DMS79 treated with DMSO at 0.1 percent for 48 hours (cell line): ENCODE data around the gene KRTAP3-1.
A peak's percentile ranks its signal among the peaks of the same experiment; 100 is the strongest.
"Not testable (repeated sequence)": the region's sequence is repeated elsewhere in the genome, so short reads cannot be mapped to it uniquely, and the experiment has no call there.

ENCODE experiments used
- DNase-seq: peaks from one replicate; lab custom pipeline; 2025; lab: John Stamatoyannopoulos, UW

KRTAP3-1 gene

GRCh38 chr17:41015454-41015853 lies 6.5 kb upstream of the KRTAP3-1 start:
- no peak for DNase-seq

GRCh38 chr17:41013606-41014005 lies 4.7 kb upstream of the KRTAP3-1 start:
- DNase-seq, result no peak

- DNase-seq, result no peak
Measured at GRCh38 chr17:41013181-41013580, 4.3 kb upstream of the KRTAP3-1 start.

- no peak for DNase-seq
Measured at GRCh38 chr17:41012326-41013120, 3.6 kb upstream of the KRTAP3-1 start.

- DNase-seq, result no peak
Measured at GRCh38 chr17:41010441-41010840, 1.5 kb upstream of the KRTAP3-1 start.

- DNase-seq, result no peak
Measured at GRCh38 chr17:41009936-41010335, 1.0 kb upstream of the KRTAP3-1 start.

GRCh38 chr17:41009301-41009760 lies 403 bp upstream of the KRTAP3-1 start:
- peak; percentile 30 for DNase-seq

GRCh38 chr17:41004397-41004796 lies 4.5 kb downstream of the KRTAP3-1 start:
- peak; percentile 53 for DNase-seq

- peak; percentile 61 for DNase-seq
Measured at GRCh38 chr17:41003926-41004325, 5.0 kb downstream of the KRTAP3-1 start.

- DNase-seq, result no peak
Measured at GRCh38 chr17:41002814-41003213, 6.1 kb downstream of the KRTAP3-1 start.

GRCh38 chr17:41001795-41002194 lies 7.1 kb downstream of the KRTAP3-1 start:
- no peak for DNase-seq

GRCh38 chr17:40999563-40999962 lies 9.4 kb downstream of the KRTAP3-1 start, which contains the start of gene KRTAP3-2:
Gene KRTAP3-2 (minus strand): TSS chr17:40999906. CDS start chr17:40999853, 53 bp downstream.
- not testable (repeated sequence) for DNase-seq

GRCh38 chr17:40997361-40997760 lies 11.6 kb downstream of the KRTAP3-1 start:
- DNase-seq, result no peak

GRCh38 chr17:40996829-40997228 lies 12.1 kb downstream of the KRTAP3-1 start:
- DNase-seq, result no peak

- DNase-seq, result no peak
Measured at GRCh38 chr17:40995116-40995515, 13.8 kb downstream of the KRTAP3-1 start.

GRCh38 chr17:40993839-40994238 lies 15.1 kb downstream of the KRTAP3-1 start, which contains the start of gene KRTAP3-3:
Gene KRTAP3-3 (minus strand): TSS chr17:40994164. CDS start chr17:40994097, 67 bp downstream.
- DNase-seq, result no peak

- no peak for DNase-seq
Measured at GRCh38 chr17:40993084-40993483, 15.8 kb downstream of the KRTAP3-1 start.

GRCh38 chr17:40992666-40993065 lies 16.3 kb downstream of the KRTAP3-1 start:
- DNase-seq, result no peak

- no peak for DNase-seq
Measured at GRCh38 chr17:40986920-40987319, 22.0 kb downstream of the KRTAP3-1 start.

GRCh38 chr17:40984226-40984625 lies 24.7 kb downstream of the KRTAP3-1 start, which contains the start of gene KRT40:
Gene KRT40 (minus strand): TSS chr17:40984326. CDS start chr17:40984273, 53 bp downstream.
- DNase-seq, result no peak

- DNase-seq, result no peak
Measured at GRCh38 chr17:40981115-40981514, 27.8 kb downstream of the KRTAP3-1 start.

- no peak for DNase-seq
Measured at GRCh38 chr17:40980596-40980995, 28.3 kb downstream of the KRTAP3-1 start.

GRCh38 chr17:40980117-40980516 lies 28.8 kb downstream of the KRTAP3-1 start:
- DNase-seq, result no peak
